ENCODE data around the gene FGF14.

DNA sequence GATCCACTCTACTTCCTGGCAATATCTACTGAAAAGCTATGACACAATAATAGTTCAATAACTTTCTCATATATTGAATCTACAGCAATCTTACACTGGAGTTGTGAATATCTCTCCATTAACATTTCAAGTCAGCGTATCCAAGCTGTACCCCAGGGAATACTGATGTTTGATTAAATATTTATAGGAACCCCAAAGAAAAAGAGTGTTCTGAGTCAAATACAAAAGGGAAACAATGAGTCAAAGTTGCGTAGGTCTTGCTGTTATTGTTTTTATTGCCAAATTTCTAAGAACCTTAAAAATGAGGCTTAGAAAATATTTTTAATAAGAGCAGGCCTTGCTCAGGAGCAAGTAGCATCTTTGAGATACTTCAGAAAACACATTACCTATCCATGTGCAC, 415.5 kb downstream of the FGF14 start:
- TF ChIP-seq POLR2AphosphoS5 (IDR thresholded peaks at IDR 0.05; ENCODE audit: low read depth) (no peak), CREB1 (CRISPR knock-in tag; IDR thresholded peaks at IDR 0.05; ENCODE audit: low read depth) (no peak), CTCF (conservative IDR thresholded peaks at IDR 0.05; ENCODE audit: low read depth in 2 of 2) (no peak), EZH2 (IDR thresholded peaks at IDR 0.05; ENCODE audit: low read depth, unreplicated experiment) (no peak), JUNB (IDR thresholded peaks at IDR 0.05; ENCODE audit: unreplicated experiment) (no peak), ZNF462 (CRISPR knock-in tag; IDR thresholded peaks at IDR 0.05) (no peak), EZH2phosphoT487 (IDR thresholded peaks at IDR 0.05; ENCODE audit: unreplicated experiment) (no peak), NANOG (IDR thresholded peaks at IDR 0.05; ENCODE audit: borderline replicate concordance) (no peak), ZNF331 (CRISPR knock-in tag; IDR thresholded peaks at IDR 0.05; ENCODE audit: low read depth) (no peak)
- TF ChIP-seq, protein P1, sequence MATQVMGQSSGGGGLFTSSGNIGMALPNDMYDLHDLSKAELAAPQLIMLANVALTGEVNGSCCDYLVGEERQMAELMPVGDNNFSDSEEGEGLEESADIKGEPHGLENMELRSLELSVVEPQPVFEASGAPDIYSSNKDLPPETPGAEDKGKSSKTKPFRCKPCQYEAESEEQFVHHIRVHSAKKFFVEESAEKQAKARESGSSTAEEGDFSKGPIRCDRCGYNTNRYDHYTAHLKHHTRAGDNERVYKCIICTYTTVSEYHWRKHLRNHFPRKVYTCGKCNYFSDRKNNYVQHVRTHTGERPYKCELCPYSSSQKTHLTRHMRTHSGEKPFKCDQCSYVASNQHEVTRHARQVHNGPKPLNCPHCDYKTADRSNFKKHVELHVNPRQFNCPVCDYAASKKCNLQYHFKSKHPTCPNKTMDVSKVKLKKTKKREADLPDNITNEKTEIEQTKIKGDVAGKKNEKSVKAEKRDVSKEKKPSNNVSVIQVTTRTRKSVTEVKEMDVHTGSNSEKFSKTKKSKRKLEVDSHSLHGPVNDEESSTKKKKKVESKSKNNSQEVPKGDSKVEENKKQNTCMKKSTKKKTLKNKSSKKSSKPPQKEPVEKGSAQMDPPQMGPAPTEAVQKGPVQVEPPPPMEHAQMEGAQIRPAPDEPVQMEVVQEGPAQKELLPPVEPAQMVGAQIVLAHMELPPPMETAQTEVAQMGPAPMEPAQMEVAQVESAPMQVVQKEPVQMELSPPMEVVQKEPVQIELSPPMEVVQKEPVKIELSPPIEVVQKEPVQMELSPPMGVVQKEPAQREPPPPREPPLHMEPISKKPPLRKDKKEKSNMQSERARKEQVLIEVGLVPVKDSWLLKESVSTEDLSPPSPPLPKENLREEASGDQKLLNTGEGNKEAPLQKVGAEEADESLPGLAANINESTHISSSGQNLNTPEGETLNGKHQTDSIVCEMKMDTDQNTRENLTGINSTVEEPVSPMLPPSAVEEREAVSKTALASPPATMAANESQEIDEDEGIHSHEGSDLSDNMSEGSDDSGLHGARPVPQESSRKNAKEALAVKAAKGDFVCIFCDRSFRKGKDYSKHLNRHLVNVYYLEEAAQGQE (IDR thresholded peaks at IDR 0.05; ENCODE audit: unreplicated experiment), result no peak

Measured in GM23338 (cell line).